HPDE6-E6E7 (cell line): Measurements from ENCODE around the gene DEFB124.
"Not testable (repeated sequence)": the region's sequence is repeated elsewhere in the genome, so short reads cannot be mapped to it uniquely, and the experiment has no call there.

Experiments used
- DNase-seq: peaks from one replicate; pipeline ENCODE4 v3.0.0; 2011; ENCODE audit warnings: missing footprints; ENCODE audit errors: extremely low spot score

Gene DEFB124

DNA sequence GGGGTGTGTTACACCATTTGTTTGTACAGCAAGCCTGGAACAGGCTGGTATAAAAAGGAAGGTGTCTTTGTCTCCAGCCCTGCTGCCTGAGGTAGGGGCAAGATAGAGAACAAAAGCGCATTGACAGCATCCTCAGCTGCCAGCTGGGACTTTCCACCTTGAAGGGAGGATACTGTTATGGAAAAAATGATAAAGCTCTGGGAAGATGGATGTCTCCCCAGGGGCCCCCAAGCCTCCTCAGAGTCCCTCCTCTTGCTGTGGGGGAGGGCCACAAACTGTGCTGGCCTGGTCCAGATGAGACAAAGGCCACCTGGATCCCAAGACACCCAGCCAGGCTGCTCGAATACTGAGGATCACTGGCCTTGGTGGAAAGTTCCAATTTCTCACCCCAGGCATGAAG lies 13.2 kb upstream of the DEFB124 start:
- no peak for DNase-seq

DNA sequence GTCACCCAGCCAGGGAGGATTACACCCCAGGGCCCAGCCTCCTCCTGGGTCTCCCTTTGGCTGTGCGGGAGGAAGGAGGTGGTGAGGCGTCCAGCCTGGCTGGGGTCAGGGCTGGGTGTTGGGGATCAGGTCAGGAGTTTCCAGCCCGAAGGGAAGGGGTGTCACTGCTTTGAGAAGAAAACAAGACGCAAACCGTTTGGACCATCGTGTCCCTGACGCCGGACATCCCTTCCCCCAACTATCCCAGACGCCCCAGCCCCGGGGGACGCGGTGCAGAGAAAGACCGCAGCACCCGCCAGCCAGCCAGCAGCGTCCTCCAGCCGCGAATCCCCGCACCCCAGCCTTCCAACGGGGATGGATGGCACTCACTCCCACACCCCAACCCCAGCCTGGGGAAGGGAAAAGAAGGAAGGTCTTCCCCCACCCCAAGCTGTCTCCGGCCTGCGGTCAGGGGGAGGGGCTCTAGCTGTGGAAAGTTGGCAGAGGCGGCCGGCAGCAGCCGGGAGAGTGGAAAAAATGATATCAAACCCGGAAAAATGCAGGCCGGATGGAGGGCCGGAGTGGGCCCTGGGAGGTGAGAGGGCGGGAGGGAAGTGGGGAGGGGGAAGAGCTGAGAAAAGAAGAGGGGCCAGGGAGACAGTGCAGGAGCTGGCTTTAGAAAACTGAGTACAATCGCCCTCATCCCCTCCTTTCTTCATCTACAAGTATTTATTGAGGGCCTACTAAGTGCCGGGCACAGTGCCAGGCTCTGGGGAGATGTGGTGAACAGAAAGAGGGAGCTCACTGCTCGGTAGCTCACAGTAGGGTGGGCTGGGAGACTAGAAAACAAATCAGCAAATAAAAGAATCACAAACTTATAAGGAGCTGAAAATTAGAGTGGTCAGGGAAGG lies 10.8 kb upstream of the DEFB124 start:
- no peak for DNase-seq

DNA sequence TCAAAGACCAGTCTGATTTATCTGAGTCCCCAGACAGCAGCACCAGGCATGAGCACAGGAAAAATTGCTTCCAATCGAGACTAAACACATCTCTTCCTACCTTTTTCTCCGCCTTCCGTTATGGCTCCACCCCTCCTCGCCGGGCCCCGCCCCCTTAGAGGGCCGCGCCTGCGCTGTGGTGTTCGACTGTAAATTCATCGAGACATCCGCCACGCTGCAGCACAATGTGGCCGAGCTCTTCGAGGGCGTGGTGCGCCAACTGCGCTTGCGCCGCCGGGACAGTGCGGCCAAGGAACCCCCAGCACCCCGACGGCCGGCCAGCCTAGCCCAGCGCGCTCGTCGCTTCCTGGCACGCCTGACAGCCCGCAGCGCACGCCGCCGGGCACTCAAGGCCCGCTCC lies 9.1 kb upstream of the DEFB124 start:
- no peak for DNase-seq

DNA sequence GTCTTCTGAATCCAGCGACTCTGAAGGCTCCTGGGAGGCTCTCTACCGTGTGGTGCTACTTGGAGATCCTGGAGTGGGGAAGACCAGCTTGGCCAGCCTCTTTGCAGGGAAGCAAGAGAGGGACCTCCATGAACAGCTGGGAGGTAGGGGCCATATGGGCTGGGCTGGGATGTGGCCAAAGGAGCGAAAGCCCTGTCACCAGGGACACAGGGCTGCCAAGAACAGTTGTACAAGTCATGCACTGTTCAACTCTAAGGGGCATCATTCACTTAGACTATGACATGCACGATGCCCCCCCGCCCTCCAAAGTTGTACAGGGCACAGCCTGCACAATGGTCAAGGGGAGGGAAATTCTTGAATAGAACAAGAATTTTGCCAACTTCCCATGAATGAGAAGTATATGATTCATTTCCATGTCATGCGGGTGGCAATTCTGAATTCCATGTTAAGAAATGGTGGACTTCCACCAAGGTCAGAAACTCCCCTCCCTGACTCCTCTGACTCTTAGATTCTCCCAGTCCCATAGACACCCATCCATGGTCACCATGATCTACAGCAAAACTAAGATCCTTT lies 1.8 kb upstream of the DEFB124 start:
- DNase-seq = no peak

DNA sequence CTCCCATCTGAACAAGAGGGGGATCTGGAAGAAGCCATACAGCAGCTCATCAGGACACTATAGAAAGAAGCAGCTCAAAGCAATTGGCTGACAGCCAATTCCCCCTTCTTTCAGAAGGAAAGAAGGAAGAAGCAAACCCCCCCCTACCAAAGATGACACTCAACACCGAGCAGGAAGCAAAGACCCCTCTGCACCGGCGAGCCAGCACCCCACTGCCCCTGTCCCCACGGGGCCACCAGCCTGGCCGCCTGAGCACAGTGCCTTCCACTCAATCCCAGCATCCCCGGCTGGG lies 1.3 kb upstream of the DEFB124 start:
- DNase-seq = no peak

DNA sequence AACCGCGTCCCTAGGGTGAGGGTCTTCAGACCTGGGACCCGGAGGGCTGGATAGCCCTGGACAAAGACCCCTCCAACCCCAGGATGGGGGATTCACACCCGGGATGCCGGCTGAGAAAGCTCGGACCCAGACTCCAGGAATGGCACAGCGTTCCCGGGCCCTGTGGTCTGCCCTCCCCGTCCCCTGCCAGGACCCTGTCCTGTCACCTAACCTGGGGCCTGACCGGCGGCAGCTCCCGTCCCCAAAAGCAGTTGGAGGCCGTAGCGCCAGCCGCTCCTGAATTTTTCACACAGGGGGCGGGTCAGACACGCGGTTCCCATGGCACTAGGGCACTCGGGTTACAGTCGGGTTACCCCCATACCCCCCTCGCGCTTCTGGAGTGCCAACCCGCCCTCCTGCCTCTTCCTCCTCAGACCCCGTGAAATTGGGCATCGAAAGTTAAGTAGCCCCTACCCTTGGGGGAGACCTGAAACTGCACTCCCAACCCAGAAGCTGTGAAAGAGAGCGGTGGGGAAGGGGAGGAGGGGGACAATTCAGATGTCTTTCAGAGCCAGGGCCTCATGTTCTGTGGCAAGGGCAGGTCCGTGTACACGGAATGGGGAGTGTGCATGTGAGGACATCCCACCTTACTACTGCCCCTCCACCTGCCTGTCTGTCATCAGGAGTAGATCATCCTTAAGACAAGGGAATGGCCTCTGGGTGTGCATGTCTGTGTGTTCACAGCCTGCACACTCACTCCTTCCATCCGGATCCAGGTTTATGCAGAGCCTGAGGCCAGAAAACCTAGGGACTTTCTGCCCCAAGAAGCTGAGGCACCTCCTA lies 756 bp upstream of the DEFB124 start:
- DNase-seq = no peak

DNA sequence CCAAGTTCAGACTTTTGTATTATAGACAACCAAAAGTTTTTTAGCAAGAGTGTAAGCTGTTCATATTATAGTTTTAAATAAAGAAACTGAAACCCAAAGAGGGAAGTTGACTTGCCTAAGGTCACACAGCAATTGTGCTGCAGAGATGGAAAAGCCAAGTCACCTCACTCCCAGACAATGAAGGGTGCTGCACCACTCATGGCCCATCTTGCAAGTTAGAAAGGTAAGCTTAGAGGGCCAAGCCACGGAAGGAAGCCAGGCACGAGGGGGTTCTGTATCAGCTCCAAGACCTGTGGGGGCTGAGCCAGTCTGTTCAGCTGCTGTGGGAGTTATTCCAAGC lies 860 bp downstream of the DEFB124 start:
- no peak for DNase-seq

DNA sequence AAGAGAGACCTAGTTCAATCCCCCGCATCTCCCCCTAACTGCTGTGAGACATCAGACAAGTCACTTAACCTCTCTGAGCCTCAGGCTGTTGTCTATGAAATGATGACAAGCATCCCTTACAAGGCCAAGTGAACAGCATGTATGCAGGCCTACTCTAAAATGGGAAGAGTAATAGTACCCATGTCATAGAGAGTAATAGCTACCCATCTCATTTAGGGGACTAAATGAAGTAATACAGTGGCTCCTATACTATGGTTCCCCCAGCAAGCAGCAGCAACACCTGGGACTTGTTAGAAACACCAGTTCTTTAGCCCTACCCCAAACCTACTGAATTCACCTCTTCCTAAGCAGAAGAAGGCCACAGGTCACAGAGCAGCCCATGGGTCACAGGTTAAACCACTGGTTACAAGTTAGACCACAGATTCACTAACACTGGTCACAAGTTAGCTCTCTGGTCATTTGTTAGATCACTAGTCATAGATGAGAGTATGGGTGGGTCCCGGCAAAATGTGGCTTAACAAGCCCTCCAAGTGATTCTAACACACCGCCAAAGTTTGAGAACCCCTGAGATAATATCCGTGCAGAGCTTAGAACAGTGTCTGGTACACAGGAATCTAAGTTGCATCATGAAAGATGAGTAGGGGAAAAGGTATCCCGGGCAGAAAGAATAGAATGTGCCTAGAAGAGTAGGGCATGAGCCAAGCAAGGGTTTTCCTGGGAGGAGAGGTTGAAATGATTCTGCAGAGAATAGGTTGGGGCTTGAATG lies 1.4 kb downstream of the DEFB124 start:
- no peak for DNase-seq

DNA sequence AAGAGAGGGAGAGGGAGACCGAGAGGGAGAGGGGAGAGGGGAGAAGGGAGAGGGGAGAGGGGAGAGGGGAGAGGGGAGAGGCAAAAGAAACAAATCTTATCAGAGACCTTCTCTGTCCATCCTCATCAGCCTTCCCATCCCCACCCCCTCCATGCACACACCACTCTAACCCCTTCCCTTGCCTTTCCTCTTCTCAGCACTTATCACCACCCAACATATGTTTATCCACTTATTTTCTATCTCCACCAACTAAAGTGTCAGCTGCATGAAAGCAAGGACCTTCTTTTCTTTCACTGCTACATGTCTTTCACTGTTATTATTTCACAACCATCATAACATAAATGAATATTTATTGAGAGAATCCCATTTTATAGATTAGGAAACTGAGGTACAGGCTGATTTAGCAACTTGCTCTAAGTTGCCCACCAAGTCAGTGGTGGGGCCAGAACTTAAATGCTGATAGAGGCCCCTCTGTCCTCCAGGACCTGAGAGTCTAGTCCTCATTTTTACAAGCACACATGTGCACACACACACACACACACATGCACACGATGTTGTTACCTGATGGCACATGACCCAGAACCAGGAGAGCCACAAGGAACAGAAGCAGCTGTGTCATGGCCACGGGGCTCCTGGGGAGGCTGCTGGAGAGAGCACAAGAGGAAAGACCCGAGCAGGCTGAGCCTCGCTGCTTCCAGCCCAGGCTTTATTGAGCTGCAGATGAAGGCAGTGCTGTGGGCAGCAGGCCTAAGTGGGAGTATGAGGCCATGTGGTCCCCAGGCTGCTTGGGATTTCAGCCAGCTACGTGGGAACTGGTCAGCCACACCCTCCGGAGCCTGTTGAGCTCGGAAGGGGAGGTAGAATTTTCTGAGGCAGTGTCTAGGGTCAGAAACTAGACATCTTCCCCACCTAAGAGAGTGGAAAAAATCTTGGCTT lies 2.3 kb downstream of the DEFB124 start:
- DNase-seq = no peak

DNA sequence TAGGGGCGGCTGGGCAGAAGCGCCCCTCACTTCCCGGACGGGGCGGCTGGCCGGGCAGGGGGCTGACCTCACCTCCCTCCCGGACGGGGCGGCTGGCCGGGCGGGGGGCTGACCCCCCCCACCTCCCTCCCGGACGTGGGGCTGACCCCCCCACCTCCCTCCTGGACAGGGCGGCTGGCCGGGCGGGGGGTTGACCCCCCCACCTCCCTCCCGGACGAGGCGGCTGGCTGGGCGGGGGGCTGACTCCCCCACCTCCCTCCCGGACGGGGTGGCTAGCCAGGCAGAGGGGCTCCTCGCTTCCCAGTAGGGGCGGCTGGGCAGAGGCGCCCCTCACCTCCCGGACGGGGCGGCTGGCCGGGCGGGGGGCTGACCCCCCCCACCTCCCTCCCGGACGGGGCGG lies 4.0 kb downstream of the DEFB124 start:
- not testable (repeated sequence) for DNase-seq

DNA sequence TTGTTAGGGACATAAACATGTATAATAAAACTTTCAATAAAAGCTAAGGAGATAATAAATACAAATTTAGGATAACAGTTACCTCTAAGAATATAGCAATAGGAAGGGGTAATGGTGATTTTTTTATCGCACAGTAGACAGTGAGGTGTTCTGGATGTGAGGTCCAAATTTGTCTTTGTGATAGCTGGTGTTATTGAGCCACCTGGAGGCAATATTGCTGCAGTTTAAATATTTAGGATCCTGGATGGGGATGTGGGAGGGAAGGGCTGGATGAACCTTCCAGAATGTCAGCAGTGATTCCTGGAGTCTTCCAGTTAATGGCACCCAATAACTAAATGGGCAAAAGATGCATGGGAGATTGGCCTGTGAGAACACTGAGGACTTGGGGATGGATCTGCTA lies 20.6 kb downstream of the DEFB124 start:
- no peak for DNase-seq

DNA sequence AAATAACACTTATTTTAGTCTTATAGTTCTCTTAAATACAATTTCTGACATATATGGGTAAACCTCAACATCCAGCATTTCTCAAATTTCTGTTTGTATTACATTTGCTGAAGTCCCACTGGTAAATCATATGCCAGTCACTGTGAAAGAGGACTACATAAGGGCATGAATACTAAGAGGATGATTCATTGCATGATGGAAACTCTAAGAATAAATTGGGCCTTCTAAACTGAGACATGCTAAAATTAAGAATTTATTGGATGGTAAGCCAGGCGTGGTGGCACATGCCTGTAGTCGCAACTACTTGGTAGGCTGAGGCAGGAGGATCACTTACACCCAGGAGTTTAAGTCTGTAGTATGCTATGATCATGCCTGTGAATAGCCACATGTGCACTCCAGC lies 22.4 kb downstream of the DEFB124 start:
- DNase-seq = no peak

DNA sequence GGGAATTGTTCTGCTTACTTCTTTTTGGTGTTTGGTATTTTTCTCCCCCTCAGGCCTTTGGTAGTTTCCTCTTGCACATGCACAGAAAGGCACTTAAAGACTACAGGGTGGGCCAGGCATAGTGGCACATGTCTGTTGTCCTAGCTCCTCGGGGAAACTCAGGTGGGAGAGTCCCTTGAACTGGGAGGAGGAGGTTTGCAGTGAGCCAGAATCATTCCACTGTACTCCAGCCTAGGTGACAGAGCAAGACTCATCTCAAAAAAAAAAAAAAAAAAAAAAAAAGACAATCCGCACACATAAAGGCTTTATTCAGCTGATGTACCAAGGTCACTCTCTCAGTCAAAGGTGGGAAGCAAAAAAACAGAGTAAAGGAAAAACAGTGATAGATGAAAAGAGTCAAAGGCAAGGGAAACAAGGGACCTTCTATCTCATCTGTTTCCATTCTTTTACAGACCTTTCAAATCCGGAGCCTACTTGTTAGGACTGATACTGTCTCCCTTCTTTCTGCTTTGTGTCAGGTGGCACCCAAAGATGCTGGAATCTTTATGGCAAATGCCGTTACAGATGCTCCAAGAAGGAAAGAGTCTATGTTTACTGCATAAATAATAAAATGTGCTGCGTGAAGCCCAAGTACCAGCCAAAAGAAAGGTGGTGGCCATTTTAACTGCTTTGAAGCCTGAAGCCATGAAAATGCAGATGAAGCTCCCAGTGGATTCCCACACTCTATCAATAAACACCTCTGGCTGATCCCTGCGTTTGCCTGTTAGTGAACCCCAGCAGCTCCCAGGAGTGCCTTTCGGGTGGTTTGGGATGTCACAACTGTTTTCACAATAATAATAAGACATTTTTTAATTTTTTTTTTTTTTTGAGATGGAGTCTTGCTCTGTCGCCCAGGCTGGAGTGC lies 25.2 kb downstream of the DEFB124 start:
- DNase-seq = no peak

DNA sequence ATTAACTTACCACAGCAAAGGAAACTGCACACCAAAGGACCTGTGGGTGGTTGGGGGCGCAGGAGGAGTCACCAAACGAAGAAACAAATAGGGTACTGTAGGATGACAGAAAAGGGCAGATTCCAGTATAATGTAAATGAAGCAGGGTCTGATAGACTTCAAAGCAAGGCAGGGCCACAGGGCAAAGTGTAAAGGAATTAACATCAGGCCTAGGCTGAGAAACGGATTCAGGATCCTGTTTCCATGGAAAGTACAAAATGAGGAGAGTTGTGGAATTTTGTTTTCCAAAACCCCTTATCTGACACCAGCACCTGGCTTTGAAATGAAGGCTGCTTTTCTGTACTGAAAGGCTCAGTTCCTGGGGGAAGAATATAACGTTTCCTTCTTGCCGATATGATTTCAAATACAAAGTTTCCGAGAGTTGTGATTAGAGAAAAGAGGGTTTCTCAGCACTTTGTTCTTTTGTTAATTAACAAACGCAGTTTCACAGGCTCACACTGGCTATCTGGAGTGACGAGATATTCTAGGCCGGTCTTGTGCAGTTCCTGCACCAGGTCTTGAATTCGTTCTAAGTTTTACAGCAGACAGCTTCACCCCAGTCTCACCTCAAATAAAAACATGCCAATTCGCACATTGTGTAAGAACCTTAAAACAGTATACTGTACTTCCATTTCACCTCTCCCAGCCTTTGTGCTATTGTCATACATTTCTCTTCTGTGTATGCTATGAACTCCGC lies 28.7 kb downstream of the DEFB124 start:
- no peak for DNase-seq

DNA sequence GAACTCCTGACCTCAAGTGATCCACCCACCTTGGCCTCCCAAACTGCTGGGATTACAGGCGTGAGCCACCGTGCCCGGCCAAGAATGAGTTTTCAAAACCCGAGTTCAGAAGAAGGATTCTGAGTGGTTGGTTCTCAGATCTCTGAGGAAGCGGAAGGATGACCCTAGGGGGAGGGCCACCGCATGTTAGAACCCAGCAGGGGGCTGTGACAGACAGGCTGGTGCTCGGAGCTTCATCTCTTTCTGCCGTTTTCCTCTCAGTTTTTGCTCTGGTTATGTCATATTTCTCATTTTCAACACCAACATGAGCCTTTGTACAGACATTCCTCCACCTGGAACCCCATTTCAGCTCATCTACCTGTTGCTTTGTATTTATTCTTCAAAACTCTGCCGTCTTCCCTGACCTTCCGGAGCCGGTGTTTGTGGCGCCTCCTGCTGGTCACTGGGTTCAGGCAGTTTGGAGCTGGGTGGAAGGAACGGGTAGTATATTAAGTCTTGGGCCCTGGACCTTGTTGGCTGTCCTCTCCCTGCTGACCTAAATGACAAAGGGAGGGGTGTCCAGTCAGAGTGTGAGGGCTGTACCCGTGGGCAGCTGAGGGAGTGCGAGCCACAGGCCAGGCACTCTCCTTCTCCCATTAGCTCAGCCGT lies 34.8 kb downstream of the DEFB124 start, which contains the start of gene DEFB123:
Gene DEFB123 (plus strand): TSS at position 621 of the 648 bp plus-strand sequence. CDS start 67 bp downstream, outside the sequence.
- DNase-seq = no peak

DNA sequence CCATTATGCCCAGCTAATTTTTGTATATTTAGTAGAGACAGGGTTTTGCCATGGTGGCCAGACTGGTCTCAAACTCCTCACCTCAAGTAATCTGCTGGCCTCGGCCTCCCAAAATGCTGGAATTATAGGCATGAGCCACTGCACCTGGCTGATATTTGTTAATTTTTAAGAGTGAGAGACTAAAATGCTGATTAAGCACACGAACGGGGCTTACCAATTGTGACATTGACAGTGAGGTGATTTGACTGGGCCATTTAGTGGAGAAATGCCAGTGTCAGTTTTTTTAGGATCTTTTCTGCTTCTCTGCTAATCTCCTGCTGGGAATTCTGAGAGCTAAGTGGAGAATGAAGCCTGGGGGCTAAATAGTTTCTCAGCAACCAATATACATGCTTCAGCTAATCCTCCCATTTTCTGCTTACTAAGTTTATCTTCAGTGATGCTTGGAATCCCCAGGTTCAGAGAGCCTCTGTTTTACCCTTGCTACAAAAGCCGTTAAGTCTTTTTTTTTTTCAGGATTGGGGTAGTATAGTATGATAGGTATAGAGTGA lies 44.3 kb downstream of the DEFB124 start:
- no peak for DNase-seq

DNA sequence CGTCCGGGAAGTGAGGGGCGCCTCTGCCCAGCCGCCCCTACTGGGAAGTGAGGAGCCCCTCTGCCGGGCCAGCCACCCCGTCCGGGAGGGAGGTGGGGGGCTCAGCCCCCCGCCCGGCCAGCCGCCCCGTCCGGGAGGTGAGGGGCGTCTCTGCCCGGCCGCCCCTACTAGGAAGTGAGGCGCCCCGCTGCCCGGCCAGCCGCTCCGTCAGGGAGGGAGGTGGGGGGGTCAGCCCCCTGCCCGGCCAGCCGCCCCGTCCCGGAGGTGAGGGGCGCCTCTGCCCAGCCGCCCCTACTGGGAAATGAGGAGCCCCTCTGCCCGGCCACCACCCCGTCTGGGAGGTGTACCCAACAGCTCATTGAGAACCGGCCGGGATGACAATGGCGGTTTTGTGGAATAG lies 47.4 kb downstream of the DEFB124 start:
- DNase-seq = not testable (repeated sequence)

DNA sequence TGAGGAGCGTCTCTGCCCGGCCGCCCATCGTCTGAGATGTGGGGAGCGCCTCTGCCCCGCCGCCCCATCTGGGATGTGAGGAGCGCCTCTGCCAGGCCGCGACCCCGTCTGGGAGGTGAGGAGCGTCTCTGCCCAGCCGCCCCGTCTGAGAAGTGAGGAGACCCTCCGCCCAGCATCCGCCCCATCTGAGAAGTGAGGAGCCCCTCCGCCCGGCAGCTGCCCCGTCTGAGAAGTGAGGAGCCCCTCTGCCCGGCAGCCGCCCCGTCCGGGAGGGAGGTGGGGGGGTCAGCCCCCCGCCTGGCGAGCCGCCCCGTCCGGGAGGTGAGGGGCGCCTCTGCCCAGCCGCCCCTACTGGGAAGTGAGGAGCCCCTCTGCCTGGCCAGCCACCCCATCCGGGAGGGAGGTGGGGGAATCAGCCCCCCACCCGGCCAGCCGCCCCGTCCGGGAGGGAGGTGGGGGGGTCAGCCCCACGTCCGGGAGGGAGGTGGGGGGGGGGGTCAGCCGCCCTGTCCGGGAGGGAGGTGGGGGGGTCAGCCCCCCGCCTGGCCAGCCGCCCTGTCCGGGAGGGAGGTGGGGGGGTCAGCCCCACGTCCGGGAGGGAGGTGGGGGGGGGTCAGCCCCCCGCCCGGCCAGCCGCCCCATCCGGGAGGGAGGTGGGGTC lies 47.9 kb downstream of the DEFB124 start:
- not testable (repeated sequence) for DNase-seq
